ENCODE data around the gene CACHD1.

The CACHD1 gene

GRCh38 chr1:64472805-64473204, 2.9 kb downstream of the CACHD1 start:
- no peak for DNase-seq

GRCh38 chr1:64473367-64473766, 3.4 kb downstream of the CACHD1 start:
- DNase-seq: no peak

GRCh38 chr1:64474133-64474532, 4.2 kb downstream of the CACHD1 start:
- DNase-seq: no peak

- no peak for DNase-seq
Observed at GRCh38 chr1:64474665-64475439, 4.9 kb downstream of the CACHD1 start.

- DNase-seq: no peak
Observed at GRCh38 chr1:64476251-64476952, 6.5 kb downstream of the CACHD1 start.

GRCh38 chr1:64478594-64479470, 8.9 kb downstream of the CACHD1 start:
- no peak for DNase-seq

- DNase-seq: no peak
Observed at GRCh38 chr1:64479874-64480273, 9.9 kb downstream of the CACHD1 start.

- no peak for DNase-seq
Observed at GRCh38 chr1:64480999-64481772, 11.3 kb downstream of the CACHD1 start.

- no peak for DNase-seq
Observed at GRCh38 chr1:64482128-64482527, 12.2 kb downstream of the CACHD1 start.

- no peak for DNase-seq
Observed at GRCh38 chr1:64482720-64483119, 12.8 kb downstream of the CACHD1 start.

GRCh38 chr1:64483731-64484414, 13.9 kb downstream of the CACHD1 start:
- no peak for DNase-seq

- no peak for DNase-seq
Observed at GRCh38 chr1:64484651-64485050, 14.7 kb downstream of the CACHD1 start.

- no peak for DNase-seq
Observed at GRCh38 chr1:64486193-64486592, 16.3 kb downstream of the CACHD1 start.

GRCh38 chr1:64487061-64487460, 17.1 kb downstream of the CACHD1 start:
- no peak for DNase-seq

- no peak for DNase-seq
Observed at GRCh38 chr1:64488862-64489261, 18.9 kb downstream of the CACHD1 start.

- DNase-seq: no peak
Observed at GRCh38 chr1:64489707-64490106, 19.8 kb downstream of the CACHD1 start.

- no peak for DNase-seq
Observed at GRCh38 chr1:64490213-64490818, 20.4 kb downstream of the CACHD1 start.

- no peak for DNase-seq
Observed at GRCh38 chr1:64492424-64492823, 22.5 kb downstream of the CACHD1 start.

GRCh38 chr1:64493831-64494230, 23.9 kb downstream of the CACHD1 start:
- no peak for DNase-seq

GRCh38 chr1:64494659-64495058, 24.7 kb downstream of the CACHD1 start:
- DNase-seq: no peak

- no peak for DNase-seq
Observed at GRCh38 chr1:64495878-64496277, 25.9 kb downstream of the CACHD1 start.
